ENCODE measurements around the gene RICTOR. TPM values are rescaled to one million over a fixed set of nuclear protein-coding genes. Genes with fewer than 3 reads are reported as not detected.
A peak's percentile ranks its signal among the peaks of the same experiment; 100 is the strongest.
"Not testable (repeated sequence)": the region's sequence is repeated elsewhere in the genome, so short reads cannot be mapped to it uniquely, and the experiment has no call there.

Gene RICTOR
- total RNA-seq, 1 donor from 2014 or later: 27.8 TPM

DNA sequence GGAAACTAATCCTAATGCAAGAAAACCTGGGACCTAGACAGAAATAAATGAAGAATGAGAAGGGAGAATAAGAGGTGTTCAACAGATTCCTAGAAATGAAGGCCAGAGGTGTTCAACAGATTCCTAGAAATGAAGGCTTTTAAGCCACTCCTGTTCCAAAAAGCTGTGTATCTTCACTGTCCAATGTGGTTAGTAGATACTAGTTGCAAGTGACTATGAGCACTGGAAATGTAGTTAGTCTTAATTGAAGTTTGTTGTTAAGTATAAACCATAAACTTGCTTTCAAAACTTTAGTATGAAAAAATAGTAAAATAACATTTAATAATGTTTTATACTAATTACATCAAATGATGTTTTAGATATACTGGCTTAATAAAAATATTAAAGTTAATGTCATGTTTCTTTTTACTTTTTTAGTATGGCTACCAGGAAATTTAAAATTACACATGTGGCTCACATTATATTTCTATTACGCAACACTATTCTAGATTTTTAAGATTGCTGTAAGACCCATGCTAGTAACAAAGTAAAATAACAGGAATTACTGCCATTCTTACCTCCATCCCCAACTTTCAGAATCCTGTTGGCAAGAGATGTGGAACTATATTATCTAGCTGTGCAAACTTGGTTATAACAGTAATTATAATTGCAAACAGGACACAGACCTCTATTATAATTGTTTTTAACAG lies 57.5 kb downstream of the RICTOR start:
- DNase-seq (ENCODE audit: extremely low read depth, low read depth, low spot score): no peak

DNA sequence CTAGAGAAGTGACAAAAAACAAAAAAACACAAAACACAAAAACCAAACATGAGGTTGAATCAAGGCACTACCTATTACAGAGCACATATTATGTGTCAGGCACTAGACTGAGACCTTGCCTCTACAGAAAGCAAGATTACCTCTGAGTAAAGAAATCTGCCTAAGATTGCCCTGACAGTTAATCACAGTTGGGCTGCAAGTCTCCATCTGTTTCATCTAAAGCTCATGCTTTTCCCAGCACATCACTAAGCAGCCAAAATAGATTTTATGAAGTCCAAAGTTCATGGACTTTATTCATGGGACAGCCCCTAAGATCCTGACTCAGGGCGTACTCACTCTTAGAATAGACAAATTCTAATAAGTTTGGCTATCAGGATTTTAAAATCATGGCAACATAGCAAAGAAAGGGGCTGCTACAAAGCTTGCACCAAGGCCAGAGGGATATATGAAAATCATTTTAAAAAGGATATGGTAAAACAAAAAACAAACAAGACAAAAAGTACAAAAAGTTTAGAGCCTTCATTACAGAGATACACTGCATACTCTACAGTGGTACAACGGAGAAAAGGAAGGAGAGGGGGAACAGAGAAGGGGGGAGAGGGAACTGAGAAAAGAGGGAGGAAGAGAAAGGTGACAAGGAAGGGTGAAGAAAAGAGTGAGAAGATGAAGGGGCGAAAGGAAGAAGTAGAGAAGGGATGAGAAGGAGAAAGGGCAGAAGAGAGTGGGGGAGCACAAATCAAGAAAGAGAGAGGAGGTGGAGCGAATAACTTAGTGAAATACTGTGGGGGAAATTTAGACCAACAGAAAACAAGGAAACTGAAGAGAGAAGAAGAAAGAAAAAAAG lies 58.2 kb downstream of the RICTOR start:
- no peak for DNase-seq (ENCODE audit: extremely low read depth, low read depth, low spot score)

DNA sequence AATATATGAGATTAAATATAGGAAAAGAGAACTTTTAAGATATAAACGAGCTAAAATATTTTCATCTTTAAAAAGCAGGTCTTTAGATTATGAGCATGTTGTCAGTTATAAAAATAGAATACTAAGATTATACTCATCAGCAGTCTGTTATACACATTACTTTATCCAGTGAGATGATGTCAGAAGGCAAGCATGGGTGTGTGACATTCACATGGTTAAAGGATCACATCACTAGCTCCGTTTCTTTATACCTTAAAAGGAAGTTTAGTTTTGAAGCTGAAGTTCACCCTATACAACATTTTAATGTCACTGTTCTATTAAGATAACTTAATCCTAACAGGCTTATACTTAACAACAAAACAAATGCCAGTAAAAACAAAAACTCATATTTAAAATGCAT lies 59.6 kb downstream of the RICTOR start:
- DNase-seq (ENCODE audit: extremely low read depth, low read depth, low spot score): no peak

DNA sequence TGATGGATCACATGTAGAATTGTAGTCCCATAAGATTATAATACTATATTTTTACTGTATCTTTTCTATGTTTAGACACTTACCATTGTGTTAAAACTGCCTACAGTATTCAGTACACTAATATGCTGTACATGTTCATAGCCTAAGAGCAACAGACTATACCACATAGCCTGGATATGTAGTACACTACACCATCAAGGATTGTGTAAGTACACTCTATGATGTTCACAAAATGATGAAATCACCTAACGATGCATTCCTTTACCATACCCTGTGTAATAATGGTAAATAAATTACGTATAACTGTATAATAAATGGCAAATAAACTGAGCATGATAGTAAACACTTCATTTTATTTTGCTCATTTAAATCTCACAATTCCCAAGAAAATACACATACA lies 60.3 kb downstream of the RICTOR start:
- no peak for DNase-seq (ENCODE audit: extremely low read depth, low read depth, low spot score)

DNA sequence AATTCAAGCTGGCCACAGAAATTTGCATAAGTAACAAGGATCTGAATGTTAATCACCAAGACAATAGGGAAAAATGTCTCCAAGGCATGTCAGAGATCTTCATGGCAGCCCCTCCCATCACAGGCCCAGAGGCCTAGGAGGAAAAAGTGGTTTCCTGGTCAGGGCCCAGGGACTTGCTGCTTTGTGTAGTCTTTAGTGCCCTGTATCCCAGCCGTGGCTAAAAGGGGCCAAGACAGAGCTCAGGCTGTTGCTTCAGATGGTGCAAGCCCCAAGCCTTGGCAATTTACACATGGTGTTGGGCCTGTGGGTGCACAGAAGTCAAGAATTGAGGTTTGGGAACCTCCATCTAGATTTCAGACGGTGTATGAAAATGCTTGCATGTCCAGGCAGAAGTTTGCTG lies 63.2 kb downstream of the RICTOR start:
- not testable (repeated sequence) for DNase-seq (ENCODE audit: extremely low read depth, low read depth, low spot score)

DNA sequence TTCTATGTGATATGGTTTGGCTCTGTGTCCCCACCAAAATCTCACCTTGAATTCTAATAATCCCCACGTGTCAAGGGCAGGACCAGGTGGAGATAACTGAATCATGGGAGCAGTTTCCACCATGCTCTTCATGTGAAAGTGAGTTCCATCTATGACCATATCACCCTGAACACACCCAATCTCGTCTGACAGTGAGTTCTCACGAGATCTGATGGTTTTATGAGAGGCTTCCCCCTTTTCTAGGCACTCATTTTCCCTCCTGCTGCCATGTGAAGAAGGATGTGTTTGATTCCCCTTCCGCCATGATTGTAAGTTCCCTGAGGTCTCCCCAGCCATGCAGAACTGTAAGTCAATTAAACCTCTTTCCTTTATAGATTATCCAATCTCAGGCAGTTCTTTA lies 64.2 kb downstream of the RICTOR start:
- DNase-seq (ENCODE audit: extremely low read depth, low read depth, low spot score): no peak

DNA sequence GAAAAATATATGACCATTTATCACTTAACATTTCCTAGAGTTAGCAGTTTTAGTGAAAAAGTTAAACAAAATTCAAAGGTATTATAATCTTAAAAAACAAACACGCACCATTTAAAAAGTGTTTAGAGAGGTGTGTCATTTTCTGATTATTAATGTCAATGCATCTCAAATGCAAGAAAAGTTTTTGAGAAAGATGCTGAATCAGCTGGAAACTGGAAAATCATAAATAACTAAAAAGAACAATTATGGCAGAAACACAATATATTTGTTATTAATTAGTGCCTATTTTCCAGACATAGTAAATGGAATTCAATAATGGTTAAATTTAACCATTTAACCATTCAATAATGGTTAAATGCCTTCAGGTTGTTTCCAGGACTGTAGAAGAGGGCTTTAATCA lies 64.9 kb downstream of the RICTOR start:
- no peak for DNase-seq (ENCODE audit: extremely low read depth, low read depth, low spot score)

DNA sequence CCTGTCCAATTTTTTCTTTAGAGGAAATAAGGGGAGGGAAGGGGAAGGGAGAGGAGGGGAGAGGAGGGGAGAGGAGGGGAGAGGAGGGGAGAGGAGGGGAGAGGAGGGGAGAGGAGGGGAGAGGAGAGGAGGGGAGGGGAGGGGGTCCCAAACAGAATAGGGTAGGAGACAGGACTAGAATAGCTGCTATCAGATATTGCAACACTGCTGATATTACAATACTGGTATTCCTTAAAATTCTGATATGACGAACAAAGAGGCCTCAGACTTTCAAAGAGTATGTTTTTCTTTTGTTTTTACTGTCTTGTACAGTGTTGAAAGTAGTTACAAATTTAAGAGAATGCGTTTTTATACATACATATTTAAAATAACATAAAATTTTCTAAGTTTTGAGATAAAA lies 67.5 kb downstream of the RICTOR start:
- no peak for DNase-seq (ENCODE audit: extremely low read depth, low read depth, low spot score)

DNA sequence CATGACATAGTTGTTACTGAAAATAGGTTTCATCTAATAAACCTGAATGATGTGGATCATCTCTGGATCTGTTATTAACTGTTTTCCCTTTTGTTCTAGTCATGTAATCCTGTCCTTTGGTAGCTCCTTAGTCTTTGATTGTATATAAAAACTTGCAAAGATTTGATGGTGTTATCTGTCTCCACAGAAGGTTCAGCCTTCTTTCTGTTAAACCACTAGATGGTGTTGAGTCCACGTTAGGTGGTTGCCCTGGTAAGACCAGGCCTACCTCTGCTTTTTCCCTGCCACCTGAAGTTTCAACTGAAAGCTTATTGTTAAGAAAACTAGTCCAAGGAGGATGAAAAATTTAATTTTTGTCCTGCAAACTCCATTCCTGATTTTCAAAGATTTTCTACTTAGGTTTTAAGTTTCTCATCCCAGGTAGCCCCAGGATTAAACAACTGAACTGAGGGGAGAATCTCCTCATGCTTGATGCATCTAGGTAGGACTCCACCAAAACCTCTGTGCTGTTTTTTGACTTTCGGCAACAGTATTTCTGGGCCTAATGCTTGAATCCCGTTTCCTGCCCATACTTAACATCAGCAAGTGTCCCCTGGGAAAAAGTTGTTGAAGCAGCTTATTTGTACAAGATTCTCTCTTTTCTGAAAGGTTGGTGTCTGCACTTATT lies 68.5 kb downstream of the RICTOR start:
- no peak for DNase-seq (ENCODE audit: extremely low read depth, low read depth, low spot score)

DNA sequence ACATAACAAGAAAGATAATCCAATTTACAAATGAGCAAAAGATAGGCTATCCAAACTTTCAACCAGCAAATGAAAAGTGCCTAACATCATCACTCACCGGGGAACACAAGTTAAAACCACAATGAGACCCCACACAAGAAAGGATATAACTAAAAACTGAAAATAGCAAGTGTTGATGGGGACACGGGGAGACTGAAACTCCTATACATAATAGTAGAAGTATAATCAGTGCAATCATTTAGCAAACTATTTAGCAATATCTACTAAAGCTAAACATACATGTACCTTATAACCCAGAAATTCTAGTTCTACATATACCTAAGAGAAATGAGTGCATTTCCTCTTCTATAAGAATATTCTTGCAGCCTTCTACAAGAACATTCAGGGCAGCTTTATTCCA lies 72.5 kb downstream of the RICTOR start:
- no peak for DNase-seq (ENCODE audit: extremely low read depth, low read depth, low spot score)

DNA sequence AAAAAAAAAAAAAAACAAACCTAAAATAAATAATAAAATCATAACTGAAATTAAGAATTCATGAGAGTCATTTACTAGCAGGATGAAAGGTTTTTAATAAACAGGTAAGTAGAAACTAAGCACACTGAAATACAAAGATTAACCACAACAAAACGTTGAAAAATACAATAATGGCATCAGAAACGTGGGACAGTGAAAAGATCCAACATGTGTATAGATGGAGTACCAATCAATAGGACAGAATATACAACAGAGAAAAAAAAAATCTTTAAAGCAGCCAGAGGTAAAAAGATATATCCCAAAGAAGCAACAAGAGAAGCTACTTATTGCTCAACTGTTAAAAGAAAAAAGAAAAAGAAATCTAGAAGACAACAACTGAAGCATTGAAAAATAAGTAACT lies 75.2 kb downstream of the RICTOR start:
- no peak for DNase-seq (ENCODE audit: extremely low read depth, low read depth, low spot score)

DNA sequence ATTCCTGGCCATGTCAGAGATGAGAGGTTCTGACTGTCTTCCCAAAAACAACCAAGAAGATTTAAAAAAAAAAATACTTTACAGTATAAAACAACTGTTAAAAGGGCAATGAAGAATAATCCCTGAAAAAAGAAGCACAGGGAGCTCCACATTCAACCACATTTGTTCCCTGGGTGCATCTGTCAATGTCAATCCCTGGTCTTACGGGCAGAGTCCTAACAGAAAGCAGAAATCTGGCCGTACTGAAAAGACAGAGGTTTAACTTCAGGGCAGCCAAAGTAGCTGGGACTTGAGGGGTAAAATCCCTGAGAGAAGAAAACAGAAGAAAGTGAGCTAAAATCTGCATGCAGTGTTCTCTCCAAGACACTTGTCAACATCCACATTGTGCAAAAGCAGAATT lies 76.6 kb downstream of the RICTOR start:
- DNase-seq (ENCODE audit: extremely low read depth, low read depth, low spot score): no peak

DNA sequence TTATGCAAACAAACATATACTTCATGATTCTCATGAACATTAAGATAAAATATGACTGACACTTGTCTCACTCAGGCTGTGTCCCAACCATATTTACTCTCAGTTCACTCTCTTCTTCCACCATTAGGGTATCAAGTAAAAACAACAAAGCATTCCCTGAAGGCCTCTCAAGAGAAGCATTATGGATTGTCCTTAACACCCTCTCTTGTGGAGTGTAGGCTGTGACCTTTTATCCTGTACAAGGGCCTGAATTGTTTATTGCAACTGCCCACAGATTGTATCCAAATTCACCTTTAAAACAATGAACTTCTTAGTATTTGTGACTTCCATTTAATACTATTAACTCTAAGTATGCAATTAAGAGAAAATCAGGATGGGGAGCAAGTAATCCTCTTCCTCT lies 78.1 kb downstream of the RICTOR start:
- DNase-seq (ENCODE audit: extremely low read depth, low read depth, low spot score): no peak

DNA sequence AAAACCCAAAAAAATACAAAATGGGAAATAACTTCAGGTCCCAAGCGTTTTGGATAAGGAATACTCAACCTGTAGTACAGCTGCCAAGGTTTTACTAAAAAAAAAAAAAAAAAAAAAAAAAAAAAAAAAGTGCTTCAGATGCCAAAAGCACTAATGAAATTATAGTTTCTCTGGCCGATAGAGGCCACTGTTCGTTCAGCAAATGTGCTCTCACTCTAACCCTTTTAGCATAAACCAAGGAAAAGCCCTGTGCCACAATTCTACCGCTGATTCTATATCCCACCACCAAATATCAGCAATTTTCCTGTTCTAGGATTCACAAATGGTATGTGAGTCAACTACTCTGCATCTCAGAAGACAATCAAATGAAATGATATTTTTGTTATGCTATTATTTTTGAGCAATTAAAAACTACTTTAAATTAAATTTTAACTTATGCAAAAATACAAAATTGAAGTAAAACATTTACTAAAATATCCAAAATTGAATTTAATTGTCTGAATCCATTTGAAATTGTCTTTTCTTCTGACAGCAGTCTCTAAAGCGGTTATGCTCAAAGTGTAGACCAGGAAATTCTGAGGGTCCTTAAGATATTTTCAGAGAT lies 79.8 kb downstream of the RICTOR start:
- DNase-seq (ENCODE audit: extremely low read depth, low read depth, low spot score): peak; percentile 14

DNA sequence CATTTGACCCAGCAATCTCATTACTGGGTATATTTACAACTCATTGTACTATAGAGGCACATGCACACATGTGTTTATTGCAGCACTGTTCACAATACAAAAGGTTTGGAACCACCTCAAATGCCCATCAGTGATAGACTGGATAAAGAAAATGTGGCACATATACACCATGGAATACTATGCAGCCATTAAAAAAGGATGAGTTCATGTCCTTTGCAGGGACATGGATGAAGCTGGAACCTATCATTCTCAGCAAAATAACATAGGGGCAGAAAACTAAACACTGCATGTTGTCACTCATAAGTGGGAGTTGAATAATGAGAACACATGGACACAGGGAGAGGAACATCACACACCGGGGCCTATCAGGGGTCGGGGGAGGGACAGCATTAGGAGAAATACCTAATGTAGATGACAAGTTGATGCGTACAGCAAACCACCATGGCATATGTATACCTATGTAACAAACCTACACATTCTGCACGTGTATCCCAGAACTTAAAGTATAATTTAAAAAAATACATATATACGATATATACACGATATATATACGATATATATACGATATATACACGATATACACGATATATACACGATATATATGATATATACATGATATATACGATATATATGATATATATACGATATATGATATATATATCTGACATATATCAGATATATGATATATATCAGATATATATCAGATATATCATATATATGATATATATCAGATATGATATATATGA lies 84.1 kb downstream of the RICTOR start:
- not testable (repeated sequence) for DNase-seq (ENCODE audit: extremely low read depth, low read depth, low spot score)

DNA sequence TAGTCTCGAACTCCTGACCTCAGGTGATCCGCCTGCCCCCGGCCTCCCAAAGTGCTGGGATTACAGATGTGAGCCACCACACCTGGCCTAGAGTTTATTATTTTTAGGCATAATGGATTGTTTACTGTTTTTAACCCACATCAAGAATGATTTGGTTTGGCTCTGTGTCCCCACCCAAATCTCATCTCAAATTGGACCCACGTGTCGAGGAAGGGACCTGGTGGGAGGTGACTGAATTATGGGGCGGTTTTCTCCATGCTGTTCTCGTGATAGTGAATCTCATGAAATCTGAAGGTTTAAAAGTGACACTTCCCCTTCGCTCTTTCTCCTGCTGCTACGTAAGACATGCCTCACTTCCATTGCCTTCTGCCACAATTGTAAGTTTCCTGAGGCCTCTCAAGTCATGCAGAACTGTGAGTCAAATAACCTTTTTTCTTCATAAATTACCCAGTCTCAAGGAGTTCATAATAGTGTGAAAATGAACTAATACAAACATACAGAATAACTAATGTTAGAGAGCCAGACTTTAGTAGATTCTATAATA lies 88.2 kb downstream of the RICTOR start:
- no peak for DNase-seq (ENCODE audit: extremely low read depth, low read depth, low spot score)

DNA sequence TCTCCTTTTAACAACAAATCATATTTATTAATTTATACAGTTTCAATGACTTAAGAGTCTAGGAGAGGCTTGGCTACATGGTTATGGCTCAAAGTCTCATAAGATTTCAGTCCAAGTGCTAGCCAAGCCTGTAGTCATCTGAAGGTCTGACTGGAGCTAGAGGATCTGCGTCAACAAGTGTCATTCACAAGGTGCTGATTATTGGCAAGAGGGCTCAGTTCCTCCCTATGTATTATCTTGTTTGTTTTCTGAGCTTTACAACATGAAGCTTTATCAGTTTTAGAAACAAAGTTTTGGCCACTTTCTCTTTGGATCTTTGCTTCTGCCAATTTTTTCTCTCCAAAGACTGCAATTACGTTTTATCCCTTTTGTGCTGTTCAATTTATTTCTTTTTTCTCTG lies 94.7 kb downstream of the RICTOR start:
- DNase-seq (ENCODE audit: extremely low read depth, low read depth, low spot score): no peak

DNA sequence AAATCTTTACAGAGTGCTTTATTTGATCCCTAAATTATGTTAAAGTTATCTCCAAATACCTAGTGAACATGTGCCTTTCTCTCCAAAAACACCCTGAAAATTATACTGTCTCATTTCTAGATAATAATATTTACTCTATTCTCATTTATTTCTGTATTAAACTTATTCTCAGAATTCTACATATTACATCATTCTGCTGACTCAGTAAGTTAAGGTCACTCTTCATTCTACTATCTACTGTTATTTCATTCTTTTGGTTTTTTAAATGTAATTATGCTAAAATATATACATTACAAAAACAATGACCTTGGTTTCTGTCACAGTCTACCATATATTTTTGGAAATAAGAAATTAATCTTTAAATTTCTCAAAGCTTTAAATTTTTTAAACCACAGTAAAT lies 96.2 kb downstream of the RICTOR start:
- DNase-seq (ENCODE audit: extremely low read depth, low read depth, low spot score): no peak

DNA sequence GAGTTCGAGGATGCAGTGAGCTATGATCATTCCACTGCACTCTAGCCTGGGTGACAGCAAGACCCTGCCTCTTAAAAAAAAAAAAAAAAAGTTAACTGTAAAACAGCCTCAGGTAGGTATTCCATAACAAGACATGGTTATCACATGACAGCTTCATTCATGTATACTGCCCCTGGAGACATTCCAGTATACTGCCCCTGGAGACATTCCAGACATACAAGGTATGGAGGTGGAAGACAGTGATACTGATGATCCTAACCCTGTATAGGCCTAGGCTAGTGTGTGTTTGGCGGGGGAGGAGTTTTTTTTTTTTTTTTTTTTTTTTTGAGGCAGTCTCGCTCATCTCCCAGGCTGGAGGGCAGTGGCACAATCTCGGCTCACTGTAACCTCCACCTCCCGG lies 105.5 kb downstream of the RICTOR start:
- DNase-seq (ENCODE audit: extremely low read depth, low read depth, low spot score): no peak

DNA sequence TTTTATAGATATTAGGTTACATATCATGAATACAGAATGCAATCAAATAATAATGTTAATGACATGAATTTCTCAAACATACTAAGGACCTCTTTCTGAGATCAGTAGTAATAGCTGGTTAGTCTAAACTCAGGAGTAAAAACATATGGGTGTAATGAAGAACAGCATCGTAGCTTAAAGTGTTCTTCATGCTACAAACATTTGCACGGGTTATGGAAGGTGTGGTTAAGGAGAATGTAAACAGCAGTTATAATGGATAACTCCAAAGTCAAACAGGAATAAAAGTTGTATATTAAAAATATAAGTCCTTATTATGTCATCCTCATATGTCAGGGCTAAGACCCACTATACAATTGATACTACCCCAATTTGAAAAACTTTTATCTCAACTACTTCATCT lies 112.5 kb downstream of the RICTOR start:
- DNase-seq (ENCODE audit: extremely low read depth, low read depth, low spot score): no peak
